ENCODE data around the gene RAPGEF4.

- TF ChIP-seq CTCF (conservative IDR thresholded peaks at IDR 0.05; ENCODE audit: low read length) (no peak), EZH2phosphoT487 (IDR thresholded peaks at IDR 0.05; ENCODE audit: borderline replicate concordance) (no peak)
Measured at GRCh38 chr2:172955587-172955986, 219.9 kb downstream of the RAPGEF4 start.
